HuH-7 (cell line): ENCODE data around the gene CPAMD8.
"Not testable (repeated sequence)": the region's sequence is repeated elsewhere in the genome, so short reads cannot be mapped to it uniquely, and the experiment has no call there.

Experiments
- DNase-seq: peaks from one replicate; pipeline ENCODE4 v3.0.0; 2011; ENCODE audit warnings: low spot score

CPAMD8 gene

GRCh38 chr19:16945762-16946465 is 80.7 kb downstream of the CPAMD8 start:
- DNase-seq = no peak

GRCh38 chr19:16945364-16945714 is 81.3 kb downstream of the CPAMD8 start:
- no peak for DNase-seq

- no peak for DNase-seq
Measured at GRCh38 chr19:16944626-16945363, 81.8 kb downstream of the CPAMD8 start.

- DNase-seq = no peak
Measured at GRCh38 chr19:16943942-16944625, 82.5 kb downstream of the CPAMD8 start.

- not testable (repeated sequence) for DNase-seq
Measured at GRCh38 chr19:16943090-16943489, 83.5 kb downstream of the CPAMD8 start.

- DNase-seq = no peak
Measured at GRCh38 chr19:16942583-16942982, 84.0 kb downstream of the CPAMD8 start.

GRCh38 chr19:16940626-16941025 is 86.0 kb downstream of the CPAMD8 start:
- DNase-seq = no peak

GRCh38 chr19:16940063-16940462 is 86.5 kb downstream of the CPAMD8 start:
- not testable (repeated sequence) for DNase-seq

GRCh38 chr19:16938211-16938610 is 88.4 kb downstream of the CPAMD8 start:
- DNase-seq = no peak

- DNase-seq = not testable (repeated sequence)
Measured at GRCh38 chr19:16937796-16938195, 88.8 kb downstream of the CPAMD8 start.

- no peak for DNase-seq
Measured at GRCh38 chr19:16936901-16937300, 89.7 kb downstream of the CPAMD8 start.

GRCh38 chr19:16934489-16934888 is 92.1 kb downstream of the CPAMD8 start:
- DNase-seq = no peak

- no peak for DNase-seq
Measured at GRCh38 chr19:16931306-16931705, 95.3 kb downstream of the CPAMD8 start.

GRCh38 chr19:16930753-16931152 is 95.9 kb downstream of the CPAMD8 start:
- no peak for DNase-seq

- no peak for DNase-seq
Measured at GRCh38 chr19:16928916-16929315, 97.7 kb downstream of the CPAMD8 start.

- DNase-seq = no peak
Measured at GRCh38 chr19:16928351-16928750, 98.3 kb downstream of the CPAMD8 start.

GRCh38 chr19:16927883-16928282 is 98.7 kb downstream of the CPAMD8 start:
- no peak for DNase-seq

- DNase-seq = no peak
Measured at GRCh38 chr19:16922949-16923348, 103.7 kb downstream of the CPAMD8 start.

- DNase-seq = no peak
Measured at GRCh38 chr19:16922592-16922934, 104.0 kb downstream of the CPAMD8 start.

- DNase-seq = no peak
Measured at GRCh38 chr19:16921766-16922591, 104.6 kb downstream of the CPAMD8 start.

- no peak for DNase-seq
Measured at GRCh38 chr19:16920816-16921529, 105.6 kb downstream of the CPAMD8 start.

- no peak for DNase-seq
Measured at GRCh38 chr19:16919496-16919895, 107.1 kb downstream of the CPAMD8 start.
